CD4-positive, alpha-beta T cell treated with Interleukin-12 subunit alpha and Interleukin-12 subunit beta, for 1 hour (primary cell): ENCODE measurements around the gene NSL1.

Experiments
- DNase-seq: peaks from one replicate; pipeline ENCODE4 v3.0.0-alpha.2; 2020

The NSL1 gene

GRCh38 chr1:212791676-212792395, at the start of gene NSL1, which contains the start of gene TATDN3:
Gene NSL1, minus strand, starts transcription at chr1:212791777. Its CDS starts 14 bp downstream, at chr1:212791763.
Gene TATDN3, plus strand, starts transcription at chr1:212791894. Its CDS starts 28 bp downstream, at chr1:212791922.
- peak; percentile 96 for DNase-seq

GRCh38 chr1:212838145-212838544, 46.6 kb upstream of the NSL1 start:
- DNase-seq: no peak

- peak; percentile 8 for DNase-seq
Observed at GRCh38 chr1:212833211-212834207, 41.9 kb upstream of the NSL1 start.

- no peak for DNase-seq
Observed at GRCh38 chr1:212828395-212828794, 36.8 kb upstream of the NSL1 start.

- DNase-seq: no peak
Observed at GRCh38 chr1:212827831-212828278, 36.3 kb upstream of the NSL1 start.

GRCh38 chr1:212827171-212827776, 35.7 kb upstream of the NSL1 start:
- DNase-seq: no peak

GRCh38 chr1:212825798-212826452, 34.3 kb upstream of the NSL1 start:
- DNase-seq: no peak

- no peak for DNase-seq
Observed at GRCh38 chr1:212824201-212824600, 32.6 kb upstream of the NSL1 start.

- DNase-seq: no peak
Observed at GRCh38 chr1:212822956-212823355, 31.4 kb upstream of the NSL1 start.

- DNase-seq: no peak
Observed at GRCh38 chr1:212820969-212821368, 29.4 kb upstream of the NSL1 start.

GRCh38 chr1:212819726-212820125, 28.1 kb upstream of the NSL1 start:
- no peak for DNase-seq

GRCh38 chr1:212816567-212817278, 25.1 kb upstream of the NSL1 start:
- no peak for DNase-seq

GRCh38 chr1:212814537-212815334, 23.2 kb upstream of the NSL1 start:
- peak; percentile 8 for DNase-seq

- no peak for DNase-seq
Observed at GRCh38 chr1:212805767-212806166, 14.2 kb upstream of the NSL1 start.

- DNase-seq: no peak
Observed at GRCh38 chr1:212797681-212798080, 6.1 kb upstream of the NSL1 start.

- DNase-seq: peak; percentile 22
Observed at GRCh38 chr1:212794561-212795014, 3.0 kb upstream of the NSL1 start.

- DNase-seq: no peak
Observed at GRCh38 chr1:212792396-212792908, 875 bp upstream of the NSL1 start.

- DNase-seq: no peak
Observed at GRCh38 chr1:212791261-212791675, 309 bp downstream of the NSL1 start.

GRCh38 chr1:212785871-212786270, 5.7 kb downstream of the NSL1 start:
- no peak for DNase-seq

- no peak for DNase-seq
Observed at GRCh38 chr1:212783976-212784375, 7.6 kb downstream of the NSL1 start.
